Upper lobe of left lung (tissue), 6 donors: Measurements from ENCODE around the gene SGPL1. TPM values are rescaled to one million over a fixed set of nuclear protein-coding genes. Genes with fewer than 3 reads are reported as not detected.

Source experiments
- ATAC-seq, 2 donors: fragments of 200-7000 bp; cut with Tn5 transposase; one replicate each; pipeline ENCODE4 v1.9.1; 2022; ENCODE audit warnings: mild to moderate bottlenecking in 2 of 2, moderate library complexity in 2 of 2; ENCODE audit not compliant: low FRiP score in 2 of 2
- DNase-seq, 2 donors: peaks; one replicate each; pipeline ENCODE4 v3.0.0-alpha.2; 2019 to 2020
- H3K27ac ChIP-seq, 4 donors: fragments of 200-600 bp; sonication (generic); one replicate each; pipeline ENCODE4 v1.5.1; 2016 to 2019
- H3K27me3 ChIP-seq, 4 donors: fragments of 200-600 bp; sonication (generic); one replicate each; pipeline ENCODE4 v1.5.1; 2017 to 2019
- H3K36me3 ChIP-seq, 4 donors: fragments of 200-600 bp; sonication (generic); one replicate each; pipeline ENCODE4 v1.5.1; 2016 to 2019
- H3K4me1 ChIP-seq, 4 donors: fragments of 200-600 bp; sonication (generic); one replicate each; pipeline ENCODE4 v1.5.1; 2018 to 2019
- H3K4me3 ChIP-seq, 4 donors: fragments of 200-600 bp; sonication (generic); one replicate each; pipeline ENCODE4 v1.5.1; 2017 to 2019; ENCODE audit warnings: mild to moderate bottlenecking in 2 of 4, moderate library complexity in 1 of 4
- H3K9me3 ChIP-seq, 4 donors: fragments of 200-600 bp; sonication (generic); one replicate each; pipeline ENCODE4 v1.5.1; 2018 to 2019
- CTCF ChIP-seq, 6 experiments: fragments of 450-650 bp in 4 of 6; fragments of 200-600 bp in 2 of 6; sonication (generic) in 2 of 6; IDR thresholded peaks; one replicate each; pipeline ENCODE4 v1.5.1; 2016 to 2019; ENCODE audit warnings: antibody characterized with exemption in 6 of 6
- EP300 ChIP-seq, 4 donors: sonication (generic); formaldehyde crosslinking; IDR thresholded peaks; one replicate each; pipeline ENCODE4 v1.5.1; 2017; ENCODE audit warnings: antibody characterized with exemption in 4 of 4, control low read depth in 2 of 4
- POLR2A ChIP-seq, 4 donors: fragments of 450-650 bp; IDR thresholded peaks; one replicate each; pipeline ENCODE4 v1.5.1; 2016 to 2017; ENCODE audit warnings: antibody characterized with exemption in 4 of 4, mild to moderate bottlenecking in 2 of 4
- POLR2AphosphoS5 ChIP-seq, 2 donors: sonication (generic); formaldehyde crosslinking; IDR thresholded peaks; one replicate each; pipeline ENCODE4 v1.5.1; 2017; ENCODE audit warnings: antibody characterized with exemption in 2 of 2
- WGBS, 2 donors: methylation state at CpG; one replicate each; pipeline ENCODE4 v1.1.5; 2017 to 2018; 5-methylcytosine and 5-hydroxymethylcytosine counted together
- total RNA-seq, 6 donors: library from RNA; depleted of rRNA in 4 of 6; stranded (reverse); fragments of >200 nt in 4 of 6; gene quantifications; one replicate each; pipeline versions ENCODE4 v1.1.0 to v1.2.1, GENCODE V29; 2016 to 2021
- donor health status: DM: no; HTN: no; CAD: no; lungs with moderate emphysema.
- donor health status: DM: no; HTN: yes; CAD: no; lungs with severe emphysema.

The SGPL1 gene
- total RNA-seq, 6 donors from 2014 or later, result 18.4 to 43.8 (median 30.4) TPM

GRCh38 chr10:70892631-70893030, 76.9 kb downstream of the SGPL1 start:
- WGBS, 2 donors, result 96 to 98% methylated on average over 4 of the region's 4 CpGs
- ATAC-seq (no peak), DNase-seq (no peak)
- Histone ChIP-seq H3K36me3 (no peaks in the 10 kb centered on the region), H3K9me3 (no peaks in the 10 kb centered on the region), H3K27me3 (no peaks in the 10 kb centered on the region), H3K27ac (no peak overlapping the region), H3K4me1 (peaks cover 7 to 15% (median 11%) of the 10 kb centered on the region in 4 donors), H3K4me3 (no peak overlapping the region)
- TF ChIP-seq CTCF (IDR thresholded peaks at IDR 0.05) (no peak), EP300 (IDR thresholded peaks at IDR 0.05) (no peak), POLR2A (IDR thresholded peaks at IDR 0.05) (no peak), POLR2AphosphoS5 (IDR thresholded peaks at IDR 0.05) (no peak)

- 72 to 80% methylated on average over 8 to 10 of the region's 10 CpGs for WGBS, 2 donors
- DNase-seq (no peak), ATAC-seq (no peak)
- Histone ChIP-seq H3K27me3 (no peaks in the 10 kb centered on the region), H3K4me3 (no peak overlapping the region), H3K4me1 (peaks cover 7 to 13% (median 9%) of the 10 kb centered on the region in 4 donors), H3K36me3 (no peaks in the 10 kb centered on the region), H3K9me3 (no peaks in the 10 kb centered on the region), H3K27ac (no peak overlapping the region)
- TF ChIP-seq POLR2AphosphoS5 (IDR thresholded peaks at IDR 0.05), result no peak
- no peak for TF ChIP-seq EP300 (IDR thresholded peaks at IDR 0.05)
- TF ChIP-seq CTCF (IDR thresholded peaks at IDR 0.05), result no peak
- TF ChIP-seq POLR2A (IDR thresholded peaks at IDR 0.05), result no peak
Observed at GRCh38 chr10:70893227-70894006, 77.7 kb downstream of the SGPL1 start.

- no peak overlapping the region for H3K4me3 ChIP-seq
- no peak for DNase-seq
- ATAC-seq, result no peak
- no peaks in the 10 kb centered on the region for H3K9me3 ChIP-seq
- 70 to 83% methylated on average over 2 of the region's 2 CpGs for WGBS, 2 donors
- peaks cover 0 to 3% (median under 1%) of the 10 kb centered on the region in 4 donors for H3K4me1 ChIP-seq
- H3K36me3 ChIP-seq, result no peaks in the 10 kb centered on the region
- no peak for TF ChIP-seq EP300 (IDR thresholded peaks at IDR 0.05)
- TF ChIP-seq POLR2A (IDR thresholded peaks at IDR 0.05), result no peak
- TF ChIP-seq POLR2AphosphoS5 (IDR thresholded peaks at IDR 0.05), result no peak
- no peak for TF ChIP-seq CTCF (IDR thresholded peaks at IDR 0.05)
- no peaks in the 10 kb centered on the region for H3K27me3 ChIP-seq
- no peak overlapping the region for H3K27ac ChIP-seq
Observed at GRCh38 chr10:70894416-70894815, 78.7 kb downstream of the SGPL1 start.

GRCh38 chr10:70896551-70896950, 80.8 kb downstream of the SGPL1 start:
- no peak for TF ChIP-seq EP300 (IDR thresholded peaks at IDR 0.05)
- no peak for TF ChIP-seq CTCF (IDR thresholded peaks at IDR 0.05)
- no peak for TF ChIP-seq POLR2AphosphoS5 (IDR thresholded peaks at IDR 0.05)
- no peak for TF ChIP-seq POLR2A (IDR thresholded peaks at IDR 0.05)
- 96 to 100% methylated on average over 1 of the region's 1 CpG for WGBS, 2 donors
- no peaks in the 10 kb centered on the region for H3K27me3 ChIP-seq

GRCh38 chr10:70898687-70899086, 82.9 kb downstream of the SGPL1 start:
- Histone ChIP-seq H3K27me3 (no peaks in the 10 kb centered on the region), H3K27ac (no peak overlapping the region), H3K4me3 (no peak overlapping the region), H3K9me3 (no peaks in the 10 kb centered on the region), H3K36me3 (no peaks in the 10 kb centered on the region), H3K4me1 (peaks cover 2 to 6% (median 4%) of the 10 kb centered on the region in 4 donors)
- DNase-seq, result no peak
- WGBS, 2 donors, result 89 to 92% methylated on average over 3 of the region's 3 CpGs
- no peak for ATAC-seq
- TF ChIP-seq POLR2AphosphoS5 (IDR thresholded peaks at IDR 0.05) (no peak), EP300 (IDR thresholded peaks at IDR 0.05) (no peak), POLR2A (IDR thresholded peaks at IDR 0.05) (no peak), CTCF (IDR thresholded peaks at IDR 0.05) (no peak)

More at GRCh38 chr10:70896551-70896950, 80.8 kb downstream of the SGPL1 start:
- H3K9me3 ChIP-seq, result no peaks in the 10 kb centered on the region
- no peak overlapping the region for H3K27ac ChIP-seq
- no peak for DNase-seq
- H3K4me1 ChIP-seq, result no peaks in the 10 kb centered on the region
- ATAC-seq, result no peak
- H3K4me3 ChIP-seq, result no peak overlapping the region
- H3K36me3 ChIP-seq, result no peaks in the 10 kb centered on the region
